Measurements from ENCODE around the gene TRPM2.
"Not testable (repeated sequence)": the region's sequence is repeated elsewhere in the genome, so short reads cannot be mapped to it uniquely, and the experiment has no call there.

The TRPM2 gene

DNA sequence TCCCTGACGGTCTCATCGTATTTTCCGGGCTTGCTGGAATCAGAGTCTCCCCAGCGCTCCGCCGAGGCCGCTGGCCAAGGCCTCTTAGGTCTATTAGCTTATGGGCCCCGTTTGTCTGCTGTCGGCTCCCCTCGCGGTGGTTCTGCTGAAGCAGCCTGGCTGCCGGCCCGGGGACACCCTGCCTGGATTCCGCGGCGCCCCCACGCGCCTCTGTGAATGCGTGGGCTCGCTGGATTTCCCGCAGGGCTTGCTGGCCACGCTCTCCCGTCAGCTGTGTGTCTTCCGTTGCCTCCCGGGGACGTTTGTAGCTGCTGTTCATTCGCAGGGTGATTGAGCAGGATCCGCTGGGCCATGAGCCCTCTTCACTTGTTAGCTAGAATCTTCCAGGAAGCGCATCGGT lies 110.3 kb downstream of the TRPM2 start:
- DNase-seq (ENCODE audit: low read depth): no peak

DNA sequence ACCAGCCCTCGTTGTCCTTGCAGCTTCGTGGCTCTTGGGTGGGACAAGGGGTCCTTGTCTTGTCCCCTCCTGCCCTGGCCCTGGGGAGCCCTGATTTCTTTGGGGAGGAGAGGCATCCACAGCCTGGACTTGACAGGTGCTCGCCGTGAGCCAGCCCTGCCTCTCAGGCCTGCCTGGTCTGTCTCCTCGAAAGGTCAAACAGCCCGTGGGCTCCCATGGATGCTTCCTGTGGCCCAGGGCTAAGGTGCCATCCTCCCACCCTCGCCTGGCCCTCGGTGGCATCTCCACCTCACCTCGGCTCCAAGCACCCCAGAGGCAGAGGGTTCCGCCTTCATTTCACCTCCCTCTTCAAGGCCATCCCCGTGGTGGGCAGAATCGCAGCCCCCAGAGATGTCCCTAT lies 110.9 kb downstream of the TRPM2 start:
- no peak for DNase-seq (ENCODE audit: low read depth)

DNA sequence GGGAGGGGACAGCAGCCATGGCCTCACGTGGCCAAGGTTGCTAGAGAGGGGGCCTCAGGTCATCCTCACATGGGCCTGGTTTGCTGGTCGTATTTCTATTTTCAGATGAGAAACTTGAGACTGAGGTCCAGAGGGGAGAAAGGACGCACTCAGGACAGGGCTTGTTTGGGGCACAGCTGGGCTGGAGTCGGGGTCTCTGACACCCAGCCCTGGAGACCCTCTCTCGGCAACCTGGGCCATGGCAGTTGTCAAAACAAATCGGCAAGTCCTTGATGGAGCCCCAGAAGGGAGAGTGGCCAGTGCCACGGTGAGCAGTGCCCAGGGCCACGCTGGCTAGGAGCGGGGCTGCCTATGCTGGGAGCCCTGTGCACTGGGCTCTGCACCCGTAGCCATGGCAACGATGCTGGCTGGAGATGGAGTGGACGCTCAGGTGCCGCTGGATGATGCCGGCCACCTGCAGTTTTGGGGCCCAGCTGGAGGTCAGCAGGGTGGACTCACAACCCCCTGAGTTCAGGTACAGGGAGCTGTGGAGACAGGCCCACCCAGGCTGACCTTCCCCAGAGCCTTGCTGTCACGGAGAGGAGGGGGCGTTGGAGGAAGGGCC lies 113.0 kb downstream of the TRPM2 start:
- DNase-seq (ENCODE audit: low read depth): no peak

GRCh38 chr21:44466996-44467858 lies 113.8 kb downstream of the TRPM2 start:
- DNase-seq (ENCODE audit: low read depth): no peak

DNA sequence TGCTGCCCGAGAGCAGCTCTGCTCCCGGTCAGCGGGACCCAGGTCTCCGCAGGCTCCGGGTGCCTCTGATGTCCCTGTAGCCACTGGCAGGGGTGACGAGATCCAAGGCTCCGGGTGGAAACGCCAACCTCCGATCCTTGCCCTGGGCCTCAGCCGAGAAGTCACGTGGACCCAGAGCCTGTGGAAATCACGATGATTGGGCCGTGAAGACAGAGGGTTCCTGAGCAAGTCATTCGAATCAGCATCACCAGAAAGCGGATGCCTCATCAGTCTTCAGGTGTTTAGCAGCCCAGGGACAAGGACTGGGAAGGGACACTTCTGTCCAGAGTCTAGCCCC lies 114.4 kb downstream of the TRPM2 start:
- DNase-seq (ENCODE audit: low read depth): no peak

GRCh38 chr21:44471341-44471740 lies 117.9 kb downstream of the TRPM2 start:
- no peak for DNase-seq (ENCODE audit: low read depth)

- DNase-seq (ENCODE audit: low read depth): no peak
Observed at GRCh38 chr21:44471996-44472395, 118.6 kb downstream of the TRPM2 start.

DNA sequence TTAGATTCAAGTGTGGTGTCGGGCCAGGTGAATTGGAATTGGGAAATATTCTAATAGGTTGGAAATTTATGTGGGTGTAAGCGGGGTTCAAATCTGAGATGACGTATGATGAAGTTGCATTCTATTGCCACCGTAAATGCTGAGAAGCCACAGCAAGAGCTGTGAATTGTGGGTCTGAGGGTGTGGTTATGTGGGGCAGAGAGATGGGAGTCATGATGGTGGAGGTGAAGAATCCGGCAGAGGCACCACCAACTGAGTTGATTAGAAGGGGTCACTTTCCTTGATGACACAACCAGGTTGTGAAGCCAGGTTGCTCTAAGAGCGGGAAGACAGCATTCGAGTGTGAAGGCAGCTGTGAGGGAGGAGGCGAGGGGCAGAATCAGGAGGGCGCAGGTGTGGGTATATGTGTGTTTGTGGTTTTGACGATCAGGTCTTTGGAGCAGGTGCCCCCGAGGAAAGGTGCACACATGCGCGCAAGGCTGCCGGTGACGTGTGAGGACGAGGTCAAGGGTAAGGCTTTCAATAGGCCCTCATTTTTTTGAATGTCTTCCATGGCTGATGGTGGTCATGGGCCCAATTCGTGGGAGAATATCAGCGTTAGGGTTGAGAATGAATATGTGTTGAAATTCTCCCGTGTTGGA lies 120.6 kb downstream of the TRPM2 start:
- DNase-seq (ENCODE audit: low read depth): no peak

DNA sequence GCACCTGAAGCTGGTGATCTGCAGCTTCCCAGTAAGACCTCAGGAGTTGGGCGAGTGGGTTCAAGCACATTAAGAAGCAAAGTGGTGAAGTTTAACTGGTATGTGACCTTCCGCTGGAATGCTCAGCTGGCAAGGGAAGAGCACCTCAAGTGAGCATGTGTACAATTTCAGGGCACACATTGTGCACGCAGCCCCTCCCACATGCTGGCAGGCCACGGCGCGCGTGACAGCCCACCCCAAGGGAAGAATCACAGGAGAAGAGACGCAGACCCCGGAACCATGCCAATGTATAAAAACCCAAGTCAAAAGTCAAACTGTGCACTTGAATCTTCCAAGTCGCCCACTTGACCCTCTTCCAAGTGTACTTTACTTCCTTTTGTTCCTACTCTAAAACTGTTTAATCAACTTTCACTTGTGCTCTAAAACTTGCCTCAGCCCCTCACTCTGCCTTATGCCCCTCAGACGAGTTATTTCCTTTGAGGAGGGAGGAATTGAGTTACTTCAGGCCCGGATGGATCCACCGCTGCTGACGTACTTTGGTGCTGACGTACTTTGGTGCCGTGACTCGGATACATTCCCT lies 121.9 kb downstream of the TRPM2 start:
- DNase-seq (ENCODE audit: low read depth): no peak

DNA sequence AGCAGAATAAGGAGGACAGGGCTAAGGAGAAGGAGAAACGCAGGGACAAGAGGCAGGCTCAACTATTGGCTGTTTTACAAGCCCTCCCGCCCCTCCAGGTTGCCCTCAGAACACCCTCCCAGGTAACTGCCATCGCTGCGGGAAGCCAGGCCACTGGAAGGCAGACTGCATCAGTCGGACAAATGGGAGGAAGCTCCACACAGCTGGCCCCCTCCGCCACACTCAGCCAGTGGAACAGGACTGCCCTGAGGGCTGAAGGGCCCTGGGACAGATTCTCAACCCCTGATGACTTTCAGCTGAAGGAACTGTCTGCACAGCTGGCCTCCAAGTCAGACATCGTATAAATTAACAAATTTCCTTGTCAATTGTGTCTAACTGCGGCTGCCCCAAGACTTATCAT lies 123.7 kb downstream of the TRPM2 start:
- DNase-seq (ENCODE audit: low read depth): no peak

GRCh38 chr21:44477712-44478111 lies 124.3 kb downstream of the TRPM2 start:
- DNase-seq (ENCODE audit: low read depth): no peak

GRCh38 chr21:44478124-44478800 lies 124.8 kb downstream of the TRPM2 start:
- DNase-seq (ENCODE audit: low read depth): no peak

DNA sequence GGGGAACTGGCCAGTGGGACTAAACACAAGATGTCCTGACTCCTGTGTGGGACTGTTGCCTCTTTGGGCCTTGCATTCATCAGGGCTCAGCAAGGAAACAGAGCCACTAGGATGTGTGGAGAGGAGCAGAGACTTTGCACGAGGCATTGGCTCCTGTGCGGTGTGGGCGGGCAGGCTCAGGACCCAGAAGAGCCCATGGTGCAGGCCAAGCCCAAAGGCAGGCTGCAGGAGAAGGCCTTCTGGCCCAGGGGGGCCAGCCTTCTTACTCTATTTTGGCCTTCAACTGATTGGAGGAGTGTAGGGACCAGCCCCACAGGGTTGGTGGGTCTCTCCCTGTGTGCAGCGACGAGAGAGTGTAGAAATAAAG lies 125.4 kb downstream of the TRPM2 start:
- DNase-seq (ENCODE audit: low read depth): no peak

- DNase-seq (ENCODE audit: low read depth): not testable (repeated sequence)
Observed at GRCh38 chr21:44479556-44480199, 126.3 kb downstream of the TRPM2 start.

- DNase-seq (ENCODE audit: low read depth): no peak
Observed at GRCh38 chr21:44480200-44481053, 127.0 kb downstream of the TRPM2 start.

GRCh38 chr21:44482581-44483287 lies 129.3 kb downstream of the TRPM2 start:
- no peak for DNase-seq (ENCODE audit: low read depth)

DNA sequence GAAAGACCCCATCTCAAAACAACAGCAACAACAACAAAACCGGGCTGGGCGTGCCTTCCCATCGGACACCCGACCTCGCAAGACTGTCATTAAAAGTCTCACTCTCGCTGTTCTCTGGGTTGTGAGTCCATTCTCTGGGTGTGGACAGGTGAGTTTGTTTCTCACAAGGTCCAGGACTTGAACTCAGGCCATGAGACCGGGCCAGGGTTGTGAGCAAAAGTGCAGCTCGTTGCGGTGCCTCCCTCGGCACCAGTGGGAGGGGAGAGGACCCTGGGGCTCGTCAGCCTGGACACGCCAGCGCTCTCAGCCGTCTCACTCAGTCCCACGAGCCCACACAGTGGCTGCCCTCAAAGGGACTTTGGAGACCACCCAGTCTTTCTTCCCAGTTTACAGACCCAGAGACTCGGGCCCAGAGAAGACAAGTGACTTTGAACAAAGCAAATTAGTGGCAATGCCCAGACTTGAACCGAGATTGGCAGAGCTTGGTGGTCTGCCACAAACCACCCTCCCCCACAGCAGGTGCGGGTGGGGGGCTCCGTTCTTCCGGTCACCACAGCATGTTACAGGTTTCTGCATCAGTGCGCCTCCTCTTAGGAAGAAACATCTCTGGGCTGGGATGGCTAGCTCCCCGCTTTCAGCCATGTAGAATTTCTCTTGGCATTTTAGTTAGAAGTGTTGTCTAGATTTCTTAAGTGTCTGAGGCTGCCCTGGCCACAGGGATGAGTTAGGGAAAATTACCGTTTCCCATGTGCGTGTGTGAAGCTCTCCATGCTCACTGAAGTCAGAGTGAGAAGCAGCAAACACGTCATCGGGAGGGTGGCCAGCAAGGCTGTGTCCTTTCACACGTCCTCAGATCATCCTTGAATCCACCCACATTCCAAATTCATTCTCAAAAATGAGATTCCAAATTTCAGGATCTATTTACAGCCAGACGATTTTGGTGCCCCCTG lies 130.1 kb downstream of the TRPM2 start:
- no peak for DNase-seq (ENCODE audit: low read depth)

DNA sequence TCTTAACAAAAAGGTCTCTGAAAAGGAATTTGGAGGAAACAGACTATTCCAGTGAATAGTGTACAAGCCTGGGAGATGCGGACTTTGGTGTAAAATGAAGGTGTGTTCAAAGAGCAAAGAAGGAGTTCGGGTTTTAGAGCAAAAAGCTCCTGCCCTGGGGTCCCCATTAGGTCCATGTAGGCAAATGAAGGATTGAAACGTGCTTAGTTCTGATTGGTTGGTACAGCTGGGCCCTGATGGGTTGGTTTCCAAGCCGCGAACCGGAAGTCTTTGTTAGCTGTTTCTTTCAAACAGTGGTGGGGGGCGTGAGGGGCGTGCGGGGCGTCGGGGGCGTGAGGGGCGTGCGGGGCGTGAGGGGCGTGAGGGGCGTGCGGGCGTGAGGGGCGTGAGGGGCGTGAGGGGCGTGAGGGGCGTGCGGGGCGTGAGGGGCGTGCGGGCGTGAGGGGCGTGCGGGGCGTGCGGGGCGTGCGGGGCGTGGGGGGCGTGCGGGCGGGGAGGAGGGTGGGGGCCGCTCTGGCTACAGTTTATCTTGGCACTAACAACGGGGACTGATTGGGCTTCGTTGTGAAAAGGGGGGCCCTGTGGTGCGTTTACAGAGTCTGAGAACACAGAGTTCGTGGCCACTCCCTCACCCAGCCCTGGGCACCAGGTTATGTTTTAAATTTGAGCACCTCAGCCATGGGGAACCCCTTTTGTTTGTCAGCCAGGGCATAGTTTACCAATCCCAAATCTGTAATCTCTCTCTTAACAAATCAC lies 131.3 kb downstream of the TRPM2 start:
- DNase-seq (ENCODE audit: low read depth): no peak
